ENCODE data around the gene DEPDC5.
A peak's percentile ranks its signal among the peaks of the same experiment; 100 is the strongest.
"Not testable (repeated sequence)": the region's sequence is repeated elsewhere in the genome, so short reads cannot be mapped to it uniquely, and the experiment has no call there.

Gene DEPDC5

DNA sequence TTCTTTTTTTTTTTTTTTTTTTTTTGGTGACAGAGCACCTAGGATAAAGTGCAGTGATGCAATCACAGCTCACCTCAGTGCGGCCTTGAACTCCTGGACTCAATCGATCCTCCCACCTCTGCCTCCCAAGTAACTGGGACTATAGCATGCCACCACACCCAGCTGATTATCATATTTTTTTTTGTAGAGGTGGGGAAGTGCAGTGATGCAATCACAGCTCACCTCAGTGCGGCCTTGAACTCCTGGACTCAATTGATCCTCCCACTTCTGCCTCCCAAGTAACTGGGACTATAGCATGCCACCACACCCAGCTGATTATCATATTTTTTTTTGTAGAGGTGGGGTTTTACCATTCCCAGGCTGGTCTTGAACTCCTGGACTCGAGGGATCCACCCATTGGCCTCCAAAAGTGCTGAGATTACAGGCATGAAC, 61.6 kb downstream of the DEPDC5 start:
- not testable (repeated sequence) for DNase-seq

DNA sequence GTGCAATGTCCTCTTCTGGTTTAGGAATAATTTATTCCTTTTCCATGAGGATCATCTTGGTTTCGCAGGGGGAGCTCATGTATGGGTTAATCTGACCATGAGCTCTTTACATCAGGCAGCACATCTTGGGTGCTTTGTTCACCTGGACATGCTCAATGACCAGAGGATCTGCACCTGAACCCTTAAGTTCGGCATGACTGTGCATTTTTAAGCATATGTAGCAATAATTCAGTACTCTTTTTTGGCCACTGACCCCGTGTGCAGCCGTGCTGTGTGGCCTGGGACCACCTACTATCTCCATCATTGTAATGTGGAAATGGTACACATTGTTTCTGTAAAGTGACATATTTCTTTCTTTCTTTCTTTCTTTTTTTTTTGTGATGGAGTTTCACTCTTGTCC, 62.9 kb downstream of the DEPDC5 start:
- no peak for DNase-seq

DNA sequence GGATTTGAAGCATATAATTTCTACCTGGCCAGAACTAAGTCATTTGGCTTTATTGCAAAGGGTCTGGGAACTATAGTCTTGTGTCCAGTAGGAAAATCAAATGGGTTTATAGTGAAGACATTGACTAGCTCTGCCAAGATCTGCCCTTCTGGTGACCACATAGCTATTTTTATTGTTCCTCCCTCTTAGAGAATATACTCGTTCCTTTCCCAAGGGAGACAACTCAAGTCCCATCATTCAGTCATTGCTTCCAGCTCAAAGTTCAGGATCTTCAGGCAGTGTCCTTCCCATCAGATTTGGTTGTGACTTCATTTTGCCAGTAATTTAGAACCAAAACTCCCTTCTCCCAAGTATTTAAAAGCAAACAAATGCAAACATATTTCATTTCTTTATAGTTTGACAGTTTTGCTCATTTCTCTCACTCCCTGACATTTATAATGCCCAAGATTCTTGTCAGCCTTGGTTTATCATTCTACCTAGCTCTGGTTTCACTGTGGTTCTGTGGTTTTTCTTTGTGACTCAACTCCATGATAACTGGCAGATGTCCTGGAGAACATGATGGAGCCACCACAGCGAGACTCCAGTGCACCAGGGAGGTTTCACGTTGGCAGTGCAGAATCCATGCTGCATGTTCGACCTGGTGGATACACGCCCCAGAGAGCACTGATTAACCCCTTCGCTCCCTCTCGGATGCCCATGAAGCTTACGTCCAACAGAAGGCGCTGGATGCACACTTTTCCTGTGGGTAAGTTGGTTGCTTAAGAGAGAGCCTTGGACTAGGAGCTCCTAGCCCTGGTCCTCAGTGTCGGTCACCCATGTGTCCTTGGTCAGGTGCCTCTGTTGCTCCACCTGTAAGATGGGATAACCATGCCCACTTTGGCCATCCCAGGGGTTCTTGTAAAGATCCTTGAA, 64.9 kb downstream of the DEPDC5 start:
- no peak for DNase-seq

DNA sequence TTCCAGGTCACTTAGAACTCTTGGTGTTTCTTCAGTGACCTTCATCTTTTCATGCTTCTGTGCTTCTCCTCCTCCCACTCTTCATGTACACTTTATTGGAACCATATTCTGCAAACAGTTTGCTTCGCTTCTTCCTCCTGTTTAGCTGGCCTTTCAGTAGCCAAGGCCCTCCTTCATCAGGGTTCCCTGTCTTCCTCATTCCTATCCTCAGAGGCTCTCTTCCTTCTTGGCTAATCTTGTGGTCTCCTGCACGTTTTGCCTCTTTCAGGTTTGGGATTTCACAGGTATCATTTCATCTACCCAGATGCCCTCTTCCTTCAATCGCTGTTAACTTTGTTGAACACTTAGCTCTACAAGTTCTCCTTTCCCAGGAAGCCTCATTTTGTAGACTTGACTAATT, 66.8 kb downstream of the DEPDC5 start:
- no peak for DNase-seq

DNA sequence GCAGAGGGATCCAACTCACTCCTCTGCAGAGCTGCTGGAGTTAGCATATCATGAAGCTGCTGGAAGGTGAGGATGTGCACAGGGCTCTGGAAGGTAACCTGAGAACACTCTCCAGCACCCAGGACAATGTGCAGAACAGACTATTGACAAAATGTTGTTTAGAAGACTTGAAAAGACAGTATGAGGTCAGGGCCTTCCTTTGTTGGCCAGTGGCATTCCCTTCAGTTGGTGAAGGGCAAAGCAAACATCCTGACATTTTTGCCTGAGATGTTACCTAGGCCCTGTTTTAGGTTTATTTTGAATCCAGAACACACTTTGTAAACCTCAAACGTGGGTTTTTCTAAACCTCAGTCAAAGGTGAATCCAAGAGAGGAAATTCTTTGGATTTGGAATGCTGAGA, 67.8 kb downstream of the DEPDC5 start:
- no peak for DNase-seq

DNA sequence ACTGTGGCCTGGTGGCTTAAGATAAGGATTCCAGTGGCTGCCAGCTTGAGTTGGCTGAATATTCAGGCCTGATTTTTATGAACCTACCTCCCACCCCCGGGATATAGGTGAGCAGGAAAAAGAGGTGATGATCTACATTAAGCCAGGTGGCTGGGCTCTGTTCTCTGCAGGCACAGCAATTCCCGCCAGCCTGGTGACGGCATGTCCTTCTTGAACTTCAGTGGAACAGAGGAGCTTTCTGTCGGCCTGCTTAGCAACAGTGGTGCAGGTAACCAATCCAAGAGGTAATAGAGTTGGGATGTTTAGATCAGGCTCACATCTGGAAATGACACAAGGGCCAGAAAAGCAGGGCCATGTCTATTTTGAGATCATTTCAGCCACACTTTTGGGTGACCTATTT, 68.7 kb downstream of the DEPDC5 start:
- DNase-seq: no peak

DNA sequence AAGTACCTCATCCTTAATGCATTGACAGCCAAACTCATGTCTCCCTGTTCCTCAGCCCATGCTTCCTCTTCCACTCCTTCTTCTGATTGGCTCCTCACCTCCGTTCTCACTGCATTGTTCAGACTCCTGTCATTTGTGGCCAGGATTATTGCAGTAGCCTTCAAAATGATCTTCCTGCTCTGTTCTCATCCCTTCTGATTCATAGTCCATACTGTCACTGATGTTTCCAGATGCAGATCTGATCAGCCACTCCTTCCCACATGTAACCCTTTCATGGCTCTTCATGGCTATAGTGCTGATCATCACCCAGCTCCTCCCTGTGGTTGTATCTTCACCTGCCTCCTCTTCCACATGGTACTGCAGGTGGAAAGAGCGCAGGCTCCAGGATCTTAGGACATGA, 71.7 kb downstream of the DEPDC5 start:
- DNase-seq: no peak

DNA sequence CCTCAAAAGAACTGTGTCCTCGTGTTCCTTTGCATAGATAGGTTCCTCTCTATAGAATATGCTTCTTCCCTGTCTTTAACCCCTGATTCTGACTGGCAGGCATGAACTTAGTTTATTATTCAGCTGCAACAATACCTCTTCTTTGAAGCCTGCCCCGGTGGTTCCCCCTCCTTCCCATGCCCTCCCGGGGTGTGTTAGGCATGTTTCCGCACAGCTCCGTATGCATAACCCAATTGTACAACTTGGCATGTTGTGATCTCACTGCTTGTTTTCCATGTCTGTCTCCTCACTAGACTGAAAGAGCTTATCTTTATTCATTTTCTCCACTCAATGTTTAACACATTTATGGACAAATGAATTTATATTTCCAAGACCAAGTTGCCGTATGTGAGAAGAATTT, 72.6 kb downstream of the DEPDC5 start:
- no peak for DNase-seq

DNA sequence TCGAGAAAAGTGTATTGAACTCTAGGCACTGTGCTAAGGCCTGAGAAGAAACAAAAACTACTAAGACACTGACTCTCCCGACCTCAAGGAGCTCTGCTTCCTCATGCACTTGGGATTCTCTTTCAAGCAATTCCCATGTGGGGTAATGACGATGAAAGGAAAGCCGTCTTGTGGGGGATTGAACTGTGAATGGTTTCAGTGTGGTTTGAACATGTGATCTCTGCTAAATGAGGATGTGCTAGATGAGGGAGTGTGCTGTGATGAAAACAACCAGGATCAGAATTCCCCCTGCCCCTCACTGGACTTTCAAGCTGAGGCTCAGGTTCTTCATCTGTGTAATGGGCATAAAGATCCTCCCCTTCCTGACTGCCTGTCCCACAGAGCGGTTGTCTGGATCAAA, 74.9 kb downstream of the DEPDC5 start:
- no peak for DNase-seq

DNA sequence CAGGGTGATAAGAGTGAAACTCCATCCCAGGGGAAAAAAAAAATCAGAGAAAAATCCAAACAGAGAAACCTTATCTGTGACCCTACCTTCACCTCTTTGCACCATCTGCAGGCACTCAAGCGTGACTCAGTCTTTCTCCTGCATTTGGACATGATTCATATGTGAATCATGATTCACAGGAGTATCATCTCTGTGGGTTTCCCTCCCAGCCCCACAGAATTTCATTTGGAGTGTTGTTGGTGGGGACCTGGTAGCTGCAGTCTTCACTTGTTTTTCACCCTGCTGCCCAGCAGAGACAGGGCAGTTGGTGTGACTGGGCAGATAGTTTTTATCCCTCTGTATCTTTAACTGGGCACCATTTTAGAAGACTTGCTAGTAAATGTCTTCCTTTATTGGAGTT, 75.7 kb downstream of the DEPDC5 start:
- peak; percentile 82 to 94 for DNase-seq

DNA sequence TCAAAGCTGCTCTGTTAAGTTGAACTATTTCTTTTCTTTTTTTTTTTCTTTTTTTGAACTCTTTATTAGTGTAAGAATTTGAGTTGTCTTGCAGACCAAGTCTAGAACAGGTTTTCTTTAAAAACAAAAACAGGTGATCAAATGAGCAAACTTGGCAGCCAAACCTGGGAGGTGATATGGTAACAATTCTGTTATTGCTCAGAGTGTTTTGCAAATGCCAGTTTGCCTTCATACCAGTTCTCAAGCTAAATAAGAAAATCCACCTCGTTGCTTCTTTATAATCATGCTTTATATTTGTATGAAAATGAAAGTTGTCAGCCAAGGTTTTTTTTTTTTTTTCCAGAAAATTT, 76.9 kb downstream of the DEPDC5 start:
- DNase-seq: no peak

DNA sequence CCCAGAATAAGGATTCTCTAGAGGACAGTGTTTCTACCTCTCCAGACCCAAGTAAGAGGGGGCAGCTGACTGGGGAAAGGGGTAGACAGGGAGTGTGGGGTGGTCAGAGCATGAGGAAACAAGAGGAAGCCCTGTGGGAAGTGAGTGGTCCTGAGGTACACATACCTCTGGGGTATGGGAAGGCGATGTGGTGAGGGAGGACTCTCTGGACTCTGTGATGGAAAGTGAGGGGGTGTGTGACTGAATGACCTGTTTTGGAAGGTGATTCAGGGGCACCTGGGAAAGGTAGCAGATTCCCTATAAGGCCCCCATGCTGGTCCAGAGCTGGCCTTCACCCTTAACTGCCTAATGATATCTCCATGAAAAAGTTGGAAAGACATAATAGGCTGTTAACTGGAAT, 80.1 kb downstream of the DEPDC5 start:
- DNase-seq: no peak

DNA sequence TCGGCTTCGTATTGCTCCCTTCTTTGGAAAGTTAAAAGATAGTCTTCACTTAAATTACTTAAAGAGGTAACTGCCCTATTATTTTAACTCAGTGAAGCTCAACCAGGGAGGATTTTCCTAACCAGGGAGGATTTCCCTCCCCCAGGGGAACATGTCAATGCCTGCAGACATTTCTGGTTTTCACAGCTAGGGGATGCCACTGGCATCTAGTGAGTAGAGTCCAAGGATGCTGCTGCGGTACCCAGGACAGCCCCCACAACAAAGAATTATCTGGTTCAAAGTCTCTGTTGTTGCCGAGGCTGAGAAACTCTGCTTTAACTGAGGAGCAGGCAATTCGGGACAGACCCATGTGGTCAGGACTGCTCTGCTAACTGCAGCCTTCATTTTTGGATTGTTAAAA, 82.2 kb downstream of the DEPDC5 start:
- DNase-seq: no peak

DNA sequence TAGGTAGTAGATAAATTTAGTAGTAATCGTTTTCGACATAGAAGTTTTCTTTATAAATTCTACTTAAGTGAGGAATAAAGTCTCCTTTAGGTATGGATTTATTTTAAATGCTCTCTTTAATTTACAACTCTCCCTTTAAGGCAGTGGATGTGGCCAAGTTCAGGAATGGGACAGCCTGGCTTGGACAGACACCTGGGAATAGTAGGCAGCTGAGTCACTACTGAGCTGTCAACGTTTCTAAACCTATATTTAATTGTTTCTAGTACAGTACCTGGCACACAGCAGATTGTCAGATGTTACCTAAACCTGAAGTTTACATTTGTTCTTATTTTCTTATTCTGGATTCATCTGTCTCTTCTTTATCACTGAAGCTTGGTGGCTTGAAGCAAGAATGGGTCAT, 85.1 kb downstream of the DEPDC5 start:
- no peak for DNase-seq

DNA sequence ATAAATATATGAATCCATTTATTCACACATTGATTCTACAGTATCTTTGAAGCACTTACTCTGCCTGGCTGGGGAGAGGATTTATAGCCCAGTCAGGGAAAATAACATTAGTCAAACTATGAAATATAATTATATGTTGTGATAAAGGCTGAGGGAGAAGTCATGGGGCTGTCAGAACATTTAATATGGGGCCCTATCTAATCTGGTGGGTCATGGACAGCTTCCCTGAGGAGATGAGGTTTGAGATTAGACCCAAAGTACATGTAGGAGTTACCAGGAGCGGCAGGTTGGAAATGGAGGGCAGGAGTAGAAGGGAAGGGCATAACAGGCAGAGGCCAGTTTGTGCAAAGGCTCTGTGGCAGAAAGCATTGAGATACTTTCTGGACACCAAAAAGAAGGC, 86.2 kb downstream of the DEPDC5 start:
- no peak for DNase-seq

DNA sequence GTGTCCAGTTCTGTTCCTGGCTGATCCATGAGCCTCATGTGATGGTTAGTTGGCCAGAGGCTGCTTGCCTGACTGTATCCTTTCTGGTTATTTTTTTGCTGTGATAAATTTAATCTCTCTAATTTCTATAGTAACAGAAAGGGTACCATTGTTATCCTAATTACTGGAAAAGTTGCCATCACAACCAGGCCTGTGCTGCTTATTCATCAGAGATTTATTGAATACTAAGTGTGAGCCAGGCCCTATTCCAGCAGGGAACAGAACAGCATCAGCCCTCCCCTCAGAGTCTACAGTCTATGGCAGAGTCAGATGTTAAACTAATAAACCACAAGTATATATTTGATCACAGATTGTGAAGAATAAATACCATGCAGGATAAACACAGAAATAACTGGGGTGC, 86.8 kb downstream of the DEPDC5 start:
- no peak for DNase-seq

DNA sequence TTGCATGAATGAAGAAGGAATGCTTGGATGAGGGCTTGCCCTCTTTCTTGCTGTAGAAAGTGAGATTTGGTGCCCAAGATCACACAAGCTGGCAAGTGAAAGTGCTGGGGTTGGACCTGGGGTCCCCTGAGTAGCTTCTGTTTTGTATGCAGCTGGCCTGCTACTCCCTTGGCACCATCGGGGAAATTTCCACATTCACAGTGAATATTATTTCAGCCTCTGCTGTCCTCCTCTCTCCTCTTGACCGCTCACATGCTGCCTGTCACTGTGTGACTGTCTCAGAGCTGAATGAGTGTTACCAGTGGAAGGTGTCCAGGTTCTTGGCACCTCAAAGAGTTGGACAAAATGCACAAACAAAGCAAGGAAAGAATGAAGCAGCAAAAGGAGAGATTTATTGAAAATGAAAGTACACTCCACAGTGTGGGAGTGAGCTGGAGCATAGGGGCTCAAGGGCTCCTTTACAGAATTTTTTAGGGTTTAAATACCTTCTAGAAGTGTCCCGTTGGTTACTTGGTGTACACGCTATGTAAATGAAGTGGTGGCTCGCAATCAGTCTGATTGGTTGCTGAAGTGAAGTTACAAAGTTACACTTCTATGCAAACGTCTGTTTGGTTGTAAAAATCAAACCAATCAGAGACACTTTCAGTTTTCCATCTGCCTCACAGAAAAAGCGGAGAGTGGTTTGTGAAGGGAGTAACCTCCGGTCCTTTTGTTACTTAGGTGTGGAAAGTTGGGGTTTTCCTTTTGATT, 87.4 kb downstream of the DEPDC5 start:
- DNase-seq: no peak

DNA sequence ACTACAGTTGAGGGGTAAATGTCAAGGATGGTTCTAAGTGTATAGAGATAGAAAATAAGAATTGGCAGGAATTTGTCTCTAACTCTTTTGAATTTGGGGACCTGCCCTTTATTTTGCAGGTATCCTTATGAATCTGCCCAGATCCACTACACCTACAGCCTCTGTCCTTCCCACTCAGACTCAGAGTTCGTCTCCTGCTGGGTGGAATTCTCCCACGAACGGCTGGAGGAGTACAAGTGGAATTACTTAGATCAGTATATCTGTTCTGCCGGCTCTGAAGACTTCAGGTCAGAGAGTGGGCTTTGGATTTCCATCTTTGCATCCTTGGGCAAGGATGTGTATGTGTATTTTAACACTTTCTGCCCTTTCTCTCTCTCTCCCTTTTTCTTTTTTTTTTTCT, 89.7 kb downstream of the DEPDC5 start:
- DNase-seq: no peak

DNA sequence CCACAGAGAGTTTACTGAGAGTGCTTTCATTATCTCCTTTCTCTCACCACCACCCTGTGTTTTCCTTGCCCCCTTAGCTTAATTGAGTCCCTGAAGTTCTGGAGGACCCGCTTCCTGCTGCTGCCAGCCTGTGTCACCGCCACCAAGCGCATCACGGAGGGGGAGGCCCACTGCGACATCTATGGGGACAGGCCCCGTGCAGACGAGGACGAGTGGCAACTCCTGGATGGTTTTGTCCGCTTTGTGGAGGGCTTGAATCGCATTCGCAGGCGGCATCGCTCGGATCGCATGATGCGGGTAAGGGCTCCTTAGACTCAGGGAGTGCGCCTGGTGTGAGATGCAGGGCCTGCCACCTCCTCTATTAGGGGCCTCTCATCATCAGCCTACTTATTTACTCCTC, 91.1 kb downstream of the DEPDC5 start:
- DNase-seq: no peak

DNA sequence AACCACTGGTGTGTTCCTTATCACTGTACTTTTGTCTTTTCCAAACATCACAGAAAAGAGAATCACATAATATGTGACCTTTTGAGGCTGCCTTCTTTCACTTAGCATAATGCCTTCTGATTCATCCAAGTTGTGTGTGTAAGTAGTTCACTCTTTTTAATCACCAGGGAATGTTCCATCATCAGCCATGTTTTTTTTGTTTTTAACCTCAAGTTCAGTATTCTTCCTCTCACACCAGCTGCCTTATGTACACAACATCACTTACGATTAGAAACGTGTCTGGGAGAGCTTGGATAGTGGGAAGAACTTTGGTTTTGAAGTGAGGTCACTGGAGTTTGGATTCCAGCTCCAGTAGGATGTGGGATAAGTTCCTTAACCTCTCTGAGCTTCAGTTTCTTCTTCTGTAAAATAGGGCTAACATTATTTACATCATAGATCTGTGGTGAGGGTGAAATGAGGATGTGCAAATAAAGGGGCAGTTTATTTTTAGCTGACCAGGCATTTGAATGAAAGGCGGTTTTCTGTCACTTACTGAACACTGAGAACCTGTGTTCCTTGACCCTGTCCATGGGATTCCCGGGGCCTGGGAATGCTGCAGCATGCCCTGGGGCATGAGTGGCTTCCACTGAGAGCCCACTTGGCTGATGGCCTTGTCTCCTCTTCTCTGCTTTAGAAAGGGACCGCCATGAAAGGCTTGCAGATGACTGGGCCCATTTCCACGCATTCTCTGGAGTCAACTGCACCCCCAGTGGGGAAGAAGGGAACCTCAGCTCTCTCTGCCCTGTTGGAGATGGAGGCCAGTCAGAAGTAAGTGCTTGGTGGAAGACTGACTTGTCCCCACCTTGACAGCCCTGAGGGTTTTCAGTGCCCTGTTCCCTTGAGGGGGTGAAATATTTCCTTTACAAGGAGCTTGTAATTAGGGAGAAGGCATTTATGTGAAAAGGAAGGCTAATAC, 92.6 kb downstream of the DEPDC5 start:
- no peak for DNase-seq

DNA sequence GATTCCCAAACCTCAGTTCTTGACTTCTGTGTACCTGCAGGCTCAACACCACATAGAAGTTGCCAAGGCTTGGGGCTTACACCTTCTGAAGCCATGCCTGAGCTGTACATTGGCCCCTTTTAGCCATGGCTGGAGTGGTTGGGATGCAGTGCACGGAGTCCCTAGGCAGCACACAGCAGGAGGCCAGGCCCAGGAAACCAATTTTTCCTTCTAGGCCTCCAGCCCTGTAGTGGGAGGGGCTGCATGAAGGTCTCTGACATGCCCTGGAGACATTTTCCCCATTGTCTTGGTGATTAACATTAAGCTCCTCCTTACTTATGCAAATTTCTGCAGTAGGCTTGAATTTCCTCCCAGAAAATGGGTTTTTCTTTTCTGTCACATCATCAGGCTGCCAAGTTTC, 94.6 kb downstream of the DEPDC5 start:
- DNase-seq: no peak

DNA sequence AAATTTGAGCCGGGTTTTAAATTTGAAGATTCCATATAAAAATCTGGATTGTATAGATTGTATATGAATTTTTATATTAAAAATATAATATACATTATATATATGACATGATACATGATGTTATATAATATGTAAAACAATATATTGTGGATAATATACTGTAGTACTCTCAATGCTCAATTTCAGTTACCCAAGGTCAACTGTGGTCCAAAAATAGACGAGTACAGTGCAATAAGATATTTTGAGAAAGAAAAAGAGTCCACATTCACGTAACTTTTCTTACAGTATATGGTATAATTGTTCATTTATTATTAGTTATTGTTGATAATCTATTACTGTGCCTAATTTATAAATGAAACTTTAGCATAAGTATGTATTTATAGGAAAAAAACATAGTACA, 96.3 kb downstream of the DEPDC5 start:
- DNase-seq: no peak

DNA sequence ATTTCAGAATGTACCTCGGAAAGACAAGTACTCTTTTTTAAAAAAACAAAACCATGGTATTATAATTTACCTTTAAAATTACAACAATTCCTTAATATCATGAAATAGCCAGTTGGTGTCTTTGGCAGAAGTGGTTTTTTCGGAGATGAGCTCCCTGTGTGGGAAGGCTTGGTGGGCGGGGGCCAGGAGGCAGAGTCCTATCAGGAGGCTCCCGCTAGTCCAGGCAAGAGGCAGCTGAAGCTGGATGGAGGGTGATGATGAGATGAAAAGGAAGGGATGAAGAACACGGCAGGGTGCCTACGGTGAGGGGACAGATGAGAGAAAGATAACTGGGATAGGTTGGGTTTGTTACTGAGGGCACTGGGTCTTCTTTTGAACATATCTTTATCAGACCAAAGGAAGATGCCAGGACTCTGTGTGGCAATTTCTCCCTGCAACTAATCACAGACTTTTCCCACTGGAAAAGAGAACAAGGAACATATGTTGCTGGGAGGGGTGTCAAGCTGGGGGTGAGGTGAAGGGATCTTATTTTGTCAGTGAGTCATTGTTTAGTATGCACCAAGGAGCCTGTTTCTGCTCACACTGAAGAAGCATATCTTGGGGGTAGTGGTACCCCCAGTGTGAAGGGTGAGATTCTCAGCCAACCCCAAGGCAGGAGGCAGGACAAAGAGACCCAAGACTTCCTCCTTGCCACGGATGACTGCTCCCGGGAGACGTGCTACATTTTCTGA, 99.0 kb downstream of the DEPDC5 start:
- no peak for DNase-seq

Data from SW 1271 (cell line).